ENCODE results near the gene CNOT3.
A peak's percentile ranks its signal among the peaks of the same experiment; 100 is the strongest.

The CNOT3 gene

DNA sequence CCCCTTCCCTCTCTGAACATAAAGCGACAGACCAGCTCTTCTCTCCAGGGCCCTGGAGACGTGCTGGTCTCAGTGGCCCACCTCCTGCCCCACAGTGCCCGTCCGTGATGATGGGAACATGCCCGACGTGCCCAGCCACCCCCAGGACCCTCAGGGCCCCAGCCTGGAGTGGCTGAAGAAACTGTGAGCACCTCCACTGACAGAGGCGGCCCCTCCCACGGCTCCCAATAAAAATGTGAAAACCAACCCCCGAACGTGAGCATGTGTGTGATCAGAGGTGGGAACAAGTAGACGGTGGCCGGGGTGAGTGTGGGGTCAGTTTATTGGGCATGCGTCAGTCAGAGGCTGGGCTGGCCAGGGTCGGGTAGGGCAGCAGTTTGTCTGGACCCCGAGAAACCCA lies 30.8 kb upstream of the CNOT3 start:
- no peak for DNase-seq (ENCODE audit: extremely low read depth, insufficient read length)
- H3K27me3 ChIP-seq (replicated peaks; ENCODE audit: control insufficient read depth, insufficient read depth, low read length), result no peaks in the 10 kb centered on the region
- no peak overlapping the region for H3K4me3 ChIP-seq (replicated peaks; ENCODE audit: low read depth, low read length)
- peaks cover 26% of the 10 kb centered on the region for H3K36me3 ChIP-seq (ENCODE audit: control insufficient read depth, insufficient read depth, low read length)
- TF ChIP-seq, protein P1, sequence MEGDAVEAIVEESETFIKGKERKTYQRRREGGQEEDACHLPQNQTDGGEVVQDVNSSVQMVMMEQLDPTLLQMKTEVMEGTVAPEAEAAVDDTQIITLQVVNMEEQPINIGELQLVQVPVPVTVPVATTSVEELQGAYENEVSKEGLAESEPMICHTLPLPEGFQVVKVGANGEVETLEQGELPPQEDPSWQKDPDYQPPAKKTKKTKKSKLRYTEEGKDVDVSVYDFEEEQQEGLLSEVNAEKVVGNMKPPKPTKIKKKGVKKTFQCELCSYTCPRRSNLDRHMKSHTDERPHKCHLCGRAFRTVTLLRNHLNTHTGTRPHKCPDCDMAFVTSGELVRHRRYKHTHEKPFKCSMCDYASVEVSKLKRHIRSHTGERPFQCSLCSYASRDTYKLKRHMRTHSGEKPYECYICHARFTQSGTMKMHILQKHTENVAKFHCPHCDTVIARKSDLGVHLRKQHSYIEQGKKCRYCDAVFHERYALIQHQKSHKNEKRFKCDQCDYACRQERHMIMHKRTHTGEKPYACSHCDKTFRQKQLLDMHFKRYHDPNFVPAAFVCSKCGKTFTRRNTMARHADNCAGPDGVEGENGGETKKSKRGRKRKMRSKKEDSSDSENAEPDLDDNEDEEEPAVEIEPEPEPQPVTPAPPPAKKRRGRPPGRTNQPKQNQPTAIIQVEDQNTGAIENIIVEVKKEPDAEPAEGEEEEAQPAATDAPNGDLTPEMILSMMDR (IDR thresholded peaks at IDR 0.05; ENCODE audit: insufficient read depth, low read length, poor library complexity, severe bottlenecking), result no peak

DNA sequence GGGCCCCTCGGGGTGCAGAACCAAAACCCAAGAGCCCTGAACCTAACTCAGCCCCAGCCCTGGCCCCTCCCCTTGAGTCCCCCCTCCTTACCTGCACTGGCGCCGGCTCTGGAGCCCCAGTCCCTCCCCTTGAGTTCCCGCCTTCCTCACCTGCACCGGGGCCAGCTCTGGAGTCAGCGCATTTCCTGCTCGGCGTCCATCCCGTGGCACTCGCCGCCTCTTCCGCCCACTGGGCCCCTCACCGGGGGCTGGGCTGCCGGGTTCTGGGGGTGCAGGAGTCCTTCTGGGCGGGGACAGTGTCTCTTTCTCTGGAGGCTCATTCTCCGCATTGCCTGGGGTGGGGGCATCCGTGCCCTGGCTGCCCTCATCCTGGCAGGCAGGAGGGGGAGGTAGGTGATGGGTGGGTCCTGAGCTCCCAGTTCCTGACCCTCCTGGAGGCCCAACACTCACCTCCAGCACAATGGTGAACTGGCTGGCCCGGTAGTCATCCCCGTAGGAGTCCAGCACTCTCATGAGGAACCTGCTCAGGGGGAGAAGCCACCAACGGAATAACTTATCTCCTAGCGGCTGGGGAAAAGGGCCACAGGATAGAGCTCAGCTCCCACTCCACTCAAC lies 29.6 kb upstream of the CNOT3 start:
- TF ChIP-seq, protein P1 (IDR thresholded peaks at IDR 0.05; ENCODE audit: insufficient read depth, low read length, poor library complexity, severe bottlenecking), result no peak
- H3K4me3 ChIP-seq (replicated peaks; ENCODE audit: low read depth, low read length), result no peak overlapping the region
- no peaks in the 10 kb centered on the region for H3K27me3 ChIP-seq (replicated peaks; ENCODE audit: control insufficient read depth, insufficient read depth, low read length)
- DNase-seq (ENCODE audit: extremely low read depth, insufficient read length), result no peak
- peaks cover 27% of the 10 kb centered on the region for H3K36me3 ChIP-seq (ENCODE audit: control insufficient read depth, insufficient read depth, low read length)

DNA sequence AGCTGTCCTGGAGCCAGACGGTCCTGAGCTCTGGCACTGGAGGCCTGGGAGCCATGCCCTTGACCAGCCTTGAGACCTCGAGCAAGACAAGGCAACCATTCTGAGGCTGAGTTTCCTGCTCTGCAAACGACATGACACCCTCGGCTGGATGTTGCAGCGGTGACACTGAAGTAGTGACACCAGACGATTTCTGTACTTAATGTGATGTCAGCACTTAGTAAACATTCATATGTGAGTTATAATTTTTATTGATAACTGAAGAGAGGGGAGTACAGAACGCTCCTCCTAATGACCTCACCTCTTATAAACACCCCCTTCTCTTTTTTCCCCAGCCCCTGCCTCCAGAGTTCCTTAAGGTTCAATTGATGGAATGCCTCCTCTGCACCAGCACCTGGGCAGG lies 29.1 kb upstream of the CNOT3 start:
- no peaks in the 10 kb centered on the region for H3K27me3 ChIP-seq (replicated peaks; ENCODE audit: control insufficient read depth, insufficient read depth, low read length)
- TF ChIP-seq, protein P1 (IDR thresholded peaks at IDR 0.05; ENCODE audit: insufficient read depth, low read length, poor library complexity, severe bottlenecking), result no peak
- peaks cover 30% of the 10 kb centered on the region for H3K36me3 ChIP-seq (ENCODE audit: control insufficient read depth, insufficient read depth, low read length)
- no peak for DNase-seq (ENCODE audit: extremely low read depth, insufficient read length)
- no peak overlapping the region for H3K4me3 ChIP-seq (replicated peaks; ENCODE audit: low read depth, low read length)

DNA sequence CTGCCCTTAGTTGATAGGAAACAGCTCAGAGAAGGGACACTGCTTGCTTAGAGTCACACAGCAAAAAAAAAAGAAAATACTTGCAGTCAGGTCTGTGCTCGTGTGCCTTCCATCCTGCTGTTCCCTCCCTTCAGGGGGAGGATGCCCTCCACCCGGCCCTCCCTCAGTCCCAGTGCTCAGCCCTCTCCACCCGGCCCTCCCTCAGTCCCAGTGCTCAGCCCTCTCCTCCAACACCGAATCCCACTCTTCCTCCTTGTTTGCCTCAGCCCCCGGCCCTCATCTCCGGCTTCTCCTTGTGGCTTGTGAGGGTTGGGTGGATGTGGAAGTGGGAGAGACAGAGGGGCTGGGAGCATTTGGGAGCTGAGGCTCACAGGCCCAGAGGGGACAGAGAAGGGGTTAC lies 27.9 kb upstream of the CNOT3 start:
- DNase-seq (ENCODE audit: extremely low read depth, insufficient read length), result no peak
- H3K36me3 ChIP-seq (ENCODE audit: control insufficient read depth, insufficient read depth, low read length), result peaks cover 30% of the 10 kb centered on the region
- H3K4me3 ChIP-seq (replicated peaks; ENCODE audit: low read depth, low read length), result no peak overlapping the region
- H3K27me3 ChIP-seq (replicated peaks; ENCODE audit: control insufficient read depth, insufficient read depth, low read length), result no peaks in the 10 kb centered on the region
- TF ChIP-seq, protein P1 (IDR thresholded peaks at IDR 0.05; ENCODE audit: insufficient read depth, low read length, poor library complexity, severe bottlenecking), result no peak

DNA sequence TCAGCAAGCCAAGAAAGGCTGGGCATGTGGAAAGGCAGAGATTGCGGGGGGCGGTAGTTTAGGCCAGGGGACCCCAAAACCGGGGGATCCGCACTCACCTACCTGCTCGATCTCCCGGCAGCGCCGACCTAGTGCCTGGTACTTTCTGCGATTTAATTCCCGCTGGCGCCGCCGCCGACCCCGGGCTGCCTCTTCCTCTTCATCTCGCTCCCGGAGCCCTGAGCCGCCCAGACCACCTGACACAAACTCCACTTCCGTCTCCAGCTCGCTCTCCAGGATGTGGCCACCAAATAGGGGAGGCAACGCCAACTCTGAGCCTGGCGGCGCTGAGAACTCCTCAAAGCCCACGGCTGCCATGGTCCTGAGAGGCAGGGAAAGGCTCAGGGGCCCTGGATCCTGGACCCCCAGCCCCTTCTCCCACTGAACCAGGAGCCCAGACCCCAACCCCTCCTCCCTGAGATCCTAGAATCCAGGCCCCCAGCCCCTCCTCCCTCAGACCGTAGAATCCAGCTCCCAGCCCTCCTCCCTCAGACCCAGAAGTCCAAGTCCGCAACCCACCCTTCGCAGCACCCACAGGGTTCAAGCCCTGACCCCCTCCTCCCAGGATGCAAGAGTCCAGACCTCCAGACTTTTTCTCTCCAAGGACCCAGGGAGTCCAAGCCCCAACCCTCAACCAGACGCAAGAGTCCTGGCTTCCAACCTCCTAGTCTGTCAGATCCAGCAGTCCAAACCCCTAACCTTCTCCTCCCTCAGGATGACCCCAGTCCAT lies 23.0 kb upstream of the CNOT3 start:
- no peak for DNase-seq (ENCODE audit: extremely low read depth, insufficient read length)
- Histone ChIP-seq H3K27me3 (replicated peaks; ENCODE audit: control insufficient read depth, insufficient read depth, low read length) (no peaks in the 10 kb centered on the region), H3K36me3 (ENCODE audit: control insufficient read depth, insufficient read depth, low read length) (peaks cover 13% of the 10 kb centered on the region), H3K4me3 (replicated peaks; ENCODE audit: low read depth, low read length) (peak overlapping the region; percentile 73)
- TF ChIP-seq, protein P1 (IDR thresholded peaks at IDR 0.05; ENCODE audit: insufficient read depth, low read length, poor library complexity, severe bottlenecking), result no peak

Measured in GM06990 (cell line).